ENCODE results near the gene UBA3. TPM values are rescaled to one million over a fixed set of nuclear protein-coding genes. Genes with fewer than 3 reads are reported as not detected.

The UBA3 gene
- total and polyA plus RNA-seq, 2 of the 13 experiments (the other 11 are each of a cell fraction or from before 2014, with no cell fraction given): 40.7 to 49.0 TPM

GRCh38 chr3:69084326-69085167 lies 4.4 kb upstream of the UBA3 start, which contains the start of gene ARL6IP5 (continued):
- TF ChIP-seq KAT8 (CRISPR knock-in tag; IDR thresholded peaks at IDR 0.05): peak; percentile 72
- TF ChIP-seq ZNF672 (CRISPR knock-in tag; IDR thresholded peaks at IDR 0.05): no peak
- TF ChIP-seq KLF11 (CRISPR knock-in tag; IDR thresholded peaks at IDR 0.05): no peak
- TF ChIP-seq MYC (CRISPR knock-in tag; IDR thresholded peaks at IDR 0.05; ENCODE audit: borderline replicate concordance): no peak; the same call in 1 of the 2 replicates
- TF ChIP-seq ZNF777 (CRISPR knock-in tag; IDR thresholded peaks at IDR 0.05): no peak
- TF ChIP-seq, protein P1, sequence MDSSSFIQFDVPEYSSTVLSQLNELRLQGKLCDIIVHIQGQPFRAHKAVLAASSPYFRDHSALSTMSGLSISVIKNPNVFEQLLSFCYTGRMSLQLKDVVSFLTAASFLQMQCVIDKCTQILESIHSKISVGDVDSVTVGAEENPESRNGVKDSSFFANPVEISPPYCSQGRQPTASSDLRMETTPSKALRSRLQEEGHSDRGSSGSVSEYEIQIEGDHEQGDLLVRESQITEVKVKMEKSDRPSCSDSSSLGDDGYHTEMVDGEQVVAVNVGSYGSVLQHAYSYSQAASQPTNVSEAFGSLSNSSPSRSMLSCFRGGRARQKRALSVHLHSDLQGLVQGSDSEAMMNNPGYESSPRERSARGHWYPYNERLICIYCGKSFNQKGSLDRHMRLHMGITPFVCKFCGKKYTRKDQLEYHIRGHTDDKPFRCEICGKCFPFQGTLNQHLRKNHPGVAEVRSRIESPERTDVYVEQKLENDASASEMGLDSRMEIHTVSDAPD (CRISPR knock-in tag; IDR thresholded peaks at IDR 0.05): no peak
- no peak for TF ChIP-seq NFRKB (IDR thresholded peaks at IDR 0.05)
- TF ChIP-seq GZF1 (CRISPR knock-in tag; IDR thresholded peaks at IDR 0.05): no peak
- no peak for TF ChIP-seq EHMT2 (IDR thresholded peaks at IDR 0.05; ENCODE audit: borderline replicate concordance, low read depth, low read length)
- TF ChIP-seq ZNF333 (CRISPR knock-in tag; IDR thresholded peaks at IDR 0.05; ENCODE audit: borderline replicate concordance): no peak
- TF ChIP-seq ZNF562 (CRISPR knock-in tag; IDR thresholded peaks at IDR 0.05; ENCODE audit: borderline replicate concordance): no peak
- no peak for TF ChIP-seq THYN1 (CRISPR knock-in tag; IDR thresholded peaks at IDR 0.05; ENCODE audit: borderline replicate concordance, low read depth)
- no peak for TF ChIP-seq ZNF431 (CRISPR knock-in tag; IDR thresholded peaks at IDR 0.05; ENCODE audit: borderline replicate concordance, low read depth)
- TF ChIP-seq, protein P2, sequence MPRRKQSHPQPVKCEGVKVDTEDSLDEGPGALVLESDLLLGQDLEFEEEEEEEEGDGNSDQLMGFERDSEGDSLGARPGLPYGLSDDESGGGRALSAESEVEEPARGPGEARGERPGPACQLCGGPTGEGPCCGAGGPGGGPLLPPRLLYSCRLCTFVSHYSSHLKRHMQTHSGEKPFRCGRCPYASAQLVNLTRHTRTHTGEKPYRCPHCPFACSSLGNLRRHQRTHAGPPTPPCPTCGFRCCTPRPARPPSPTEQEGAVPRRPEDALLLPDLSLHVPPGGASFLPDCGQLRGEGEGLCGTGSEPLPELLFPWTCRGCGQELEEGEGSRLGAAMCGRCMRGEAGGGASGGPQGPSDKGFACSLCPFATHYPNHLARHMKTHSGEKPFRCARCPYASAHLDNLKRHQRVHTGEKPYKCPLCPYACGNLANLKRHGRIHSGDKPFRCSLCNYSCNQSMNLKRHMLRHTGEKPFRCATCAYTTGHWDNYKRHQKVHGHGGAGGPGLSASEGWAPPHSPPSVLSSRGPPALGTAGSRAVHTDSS (CRISPR knock-in tag; conservative IDR thresholded peaks at IDR 0.05): no peak
- TF ChIP-seq KDM3A (CRISPR knock-in tag; IDR thresholded peaks at IDR 0.05; ENCODE audit: low read depth): no peak; the same call in 1 of the 2 replicates
- no peak for TF ChIP-seq CBX1 (IDR thresholded peaks at IDR 0.05; ENCODE audit: low read depth)
- TF ChIP-seq GATAD2A (CRISPR knock-in tag; IDR thresholded peaks at IDR 0.05): peak; percentile 42; the same call in 1 of the 2 replicates
- TF ChIP-seq, protein P3, sequence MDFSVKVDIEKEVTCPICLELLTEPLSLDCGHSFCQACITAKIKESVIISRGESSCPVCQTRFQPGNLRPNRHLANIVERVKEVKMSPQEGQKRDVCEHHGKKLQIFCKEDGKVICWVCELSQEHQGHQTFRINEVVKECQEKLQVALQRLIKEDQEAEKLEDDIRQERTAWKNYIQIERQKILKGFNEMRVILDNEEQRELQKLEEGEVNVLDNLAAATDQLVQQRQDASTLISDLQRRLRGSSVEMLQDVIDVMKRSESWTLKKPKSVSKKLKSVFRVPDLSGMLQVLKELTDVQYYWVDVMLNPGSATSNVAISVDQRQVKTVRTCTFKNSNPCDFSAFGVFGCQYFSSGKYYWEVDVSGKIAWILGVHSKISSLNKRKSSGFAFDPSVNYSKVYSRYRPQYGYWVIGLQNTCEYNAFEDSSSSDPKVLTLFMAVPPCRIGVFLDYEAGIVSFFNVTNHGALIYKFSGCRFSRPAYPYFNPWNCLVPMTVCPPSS (IDR thresholded peaks at IDR 0.05): no peak
- TF ChIP-seq REPIN1 (CRISPR knock-in tag; IDR thresholded peaks at IDR 0.05; ENCODE audit: borderline replicate concordance, low read depth): no peak; the same call in 1 of the 2 replicates
- TF ChIP-seq ZNF124 (CRISPR knock-in tag; IDR thresholded peaks at IDR 0.05): peak; percentile 34; the same call in 1 of the 2 replicates
- peak; percentile 46; the same call in 1 of the 2 replicates for TF ChIP-seq CBFB (CRISPR knock-in tag; IDR thresholded peaks at IDR 0.05)
- no peak for TF ChIP-seq ZNF746 (CRISPR knock-in tag; IDR thresholded peaks at IDR 0.05)
- TF ChIP-seq MYNN (CRISPR knock-in tag; IDR thresholded peaks at IDR 0.05; ENCODE audit: low read depth): no peak
- peak; percentile 61; the same call in 1 of the 2 replicates for TF ChIP-seq ZNF350 (CRISPR knock-in tag; IDR thresholded peaks at IDR 0.05; ENCODE audit: borderline replicate concordance, low read depth)
- TF ChIP-seq KMT2B (CRISPR knock-in tag; IDR thresholded peaks at IDR 0.05): peak; percentile 81
- TF ChIP-seq ZNF775 (CRISPR knock-in tag; IDR thresholded peaks at IDR 0.05; ENCODE audit: borderline replicate concordance): no peak
- TF ChIP-seq KDM5B (CRISPR knock-in tag; IDR thresholded peaks at IDR 0.05; ENCODE audit: borderline replicate concordance): no peak
- TF ChIP-seq HNRNPL (IDR thresholded peaks at IDR 0.05; ENCODE audit: low read depth, low read length): no peak
- no peak for TF ChIP-seq ZNF75D (CRISPR knock-in tag; IDR thresholded peaks at IDR 0.05; ENCODE audit: borderline replicate concordance)
